Measurements from ENCODE around the gene SHCBP1.

The SHCBP1 gene

GRCh38 chr16:46613352-46613751, 7.8 kb downstream of the SHCBP1 start:
- no peak for DNase-seq

GRCh38 chr16:46612121-46612520, 9.1 kb downstream of the SHCBP1 start:
- DNase-seq = no peak

GRCh38 chr16:46607529-46607928, 13.7 kb downstream of the SHCBP1 start:
- peak; percentile 43 for DNase-seq

- no peak for DNase-seq
Measured at GRCh38 chr16:46606231-46606630, 14.9 kb downstream of the SHCBP1 start.

GRCh38 chr16:46591257-46591656, 29.9 kb downstream of the SHCBP1 start:
- DNase-seq = no peak

- no peak for DNase-seq
Measured at GRCh38 chr16:46586011-46586577, 35.1 kb downstream of the SHCBP1 start.

- DNase-seq = no peak
Measured at GRCh38 chr16:46583036-46583435, 38.1 kb downstream of the SHCBP1 start.

- DNase-seq = no peak
Measured at GRCh38 chr16:46582313-46582712, 38.9 kb downstream of the SHCBP1 start.

- no peak for DNase-seq
Measured at GRCh38 chr16:46577988-46578579, 43.1 kb downstream of the SHCBP1 start.

- no peak for DNase-seq
Measured at GRCh38 chr16:46573834-46574159, 47.4 kb downstream of the SHCBP1 start.

GRCh38 chr16:46573008-46573833, 48.0 kb downstream of the SHCBP1 start:
- peak; percentile 38 for DNase-seq

GRCh38 chr16:46569231-46569735, 51.9 kb downstream of the SHCBP1 start:
- DNase-seq = no peak

GRCh38 chr16:46568472-46569230, 52.5 kb downstream of the SHCBP1 start:
- no peak for DNase-seq

GRCh38 chr16:46562979-46563378, 58.2 kb downstream of the SHCBP1 start:
- DNase-seq = no peak

- DNase-seq = no peak
Measured at GRCh38 chr16:46558018-46558417, 63.2 kb downstream of the SHCBP1 start.

- peak; percentile 13 for DNase-seq
Measured at GRCh38 chr16:46555951-46556350, 65.2 kb downstream of the SHCBP1 start.

GRCh38 chr16:46554435-46554834, 66.7 kb downstream of the SHCBP1 start:
- peak; percentile 58 for DNase-seq

GRCh38 chr16:46549477-46549876, 71.7 kb downstream of the SHCBP1 start:
- no peak for DNase-seq
